OCI-LY7 (cell line): ENCODE data around the gene AS3MT.

ENCODE experiments used
- EZH2phosphoT487 ChIP-seq: fragments of 200-600 bp; sonication (generic); IDR thresholded peaks from 2 replicates; pipeline ENCODE4 v1.6.1; 2018; ENCODE audit warnings: low read depth, borderline replicate concordance, mild to moderate bottlenecking, mixed run types, antibody characterized with exemption, low read length, moderate library complexity, mixed read lengths
- TF ChIP-seq, protein P1 (sequence below): fragments of 200-600 bp; sonication (generic); conservative IDR thresholded peaks from 2 replicates; pipeline ENCODE4 v1.5.1; 2014; ENCODE audit warnings: mild to moderate bottlenecking, antibody characterized with exemption, low read length, moderate library complexity, mixed read lengths

GRCh38 chr10:102927311-102928010, 58.2 kb downstream of the AS3MT start:
- TF ChIP-seq, protein P1, sequence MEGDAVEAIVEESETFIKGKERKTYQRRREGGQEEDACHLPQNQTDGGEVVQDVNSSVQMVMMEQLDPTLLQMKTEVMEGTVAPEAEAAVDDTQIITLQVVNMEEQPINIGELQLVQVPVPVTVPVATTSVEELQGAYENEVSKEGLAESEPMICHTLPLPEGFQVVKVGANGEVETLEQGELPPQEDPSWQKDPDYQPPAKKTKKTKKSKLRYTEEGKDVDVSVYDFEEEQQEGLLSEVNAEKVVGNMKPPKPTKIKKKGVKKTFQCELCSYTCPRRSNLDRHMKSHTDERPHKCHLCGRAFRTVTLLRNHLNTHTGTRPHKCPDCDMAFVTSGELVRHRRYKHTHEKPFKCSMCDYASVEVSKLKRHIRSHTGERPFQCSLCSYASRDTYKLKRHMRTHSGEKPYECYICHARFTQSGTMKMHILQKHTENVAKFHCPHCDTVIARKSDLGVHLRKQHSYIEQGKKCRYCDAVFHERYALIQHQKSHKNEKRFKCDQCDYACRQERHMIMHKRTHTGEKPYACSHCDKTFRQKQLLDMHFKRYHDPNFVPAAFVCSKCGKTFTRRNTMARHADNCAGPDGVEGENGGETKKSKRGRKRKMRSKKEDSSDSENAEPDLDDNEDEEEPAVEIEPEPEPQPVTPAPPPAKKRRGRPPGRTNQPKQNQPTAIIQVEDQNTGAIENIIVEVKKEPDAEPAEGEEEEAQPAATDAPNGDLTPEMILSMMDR = no peak
- TF ChIP-seq EZH2phosphoT487 = no peak
